Neural cell (in vitro differentiated cells): Measurements from ENCODE around the gene UGGT2. TPM values are rescaled to one million over a fixed set of nuclear protein-coding genes. Genes with fewer than 3 reads are reported as not detected.

ENCODE experiments used
- H2AFZ ChIP-seq: fragments of 200-600, 300-800 bp; sonication (generic), shearing (Covaris generic); 2 replicates; pipeline ENCODE4 v1.6.0; 2014; ENCODE audit warnings: low read depth, mild to moderate bottlenecking, antibody characterized with exemption, low read length, moderate library complexity
- H3F3A ChIP-seq: fragments of 200-600 bp; shearing (Covaris generic); 2 replicates; pipeline ENCODE4 v1.6.1; 2016; ENCODE audit warnings: mild to moderate bottlenecking, moderate library complexity, mixed read lengths, antibody characterized with exemption, low read length; ENCODE audit not compliant: insufficient read depth, poor library complexity, severe bottlenecking
- H3K27ac ChIP-seq: fragments of 200-600, 300-800 bp; sonication (generic), shearing (Covaris generic); 2 replicates; pipeline ENCODE4 v1.5.1; 2014; ENCODE audit warnings: mild to moderate bottlenecking, low read length, moderate library complexity
- H3K27me3 ChIP-seq: fragments of 300-800, 200-600 bp; sonication (generic), shearing (Covaris generic); 2 replicates; pipeline ENCODE4 v1.6.0; 2014; ENCODE audit warnings: mild to moderate bottlenecking, low read depth, low read length, moderate library complexity; ENCODE audit not compliant: insufficient read depth
- H3K36me3 ChIP-seq: fragments of 300-800, 200-600 bp; sonication (generic), shearing (Covaris generic); 2 replicates; pipeline ENCODE4 v1.5.1; 2014; ENCODE audit warnings: mild to moderate bottlenecking, antibody characterized with exemption, low read length, moderate library complexity; ENCODE audit not compliant: insufficient read depth
- H3K4me2 ChIP-seq: fragments of 300-800, 200-600 bp; sonication (generic), shearing (Covaris generic); 2 replicates; pipeline ENCODE4 v1.6.0; 2014; ENCODE audit warnings: mild to moderate bottlenecking, low read length
- H3K4me3 ChIP-seq: fragments of 300-800, 200-600 bp; sonication (generic), shearing (Covaris generic); 2 replicates; pipeline ENCODE4 v1.5.1; 2014; ENCODE audit warnings: mild to moderate bottlenecking, low read length, moderate library complexity
- H3K79me2 ChIP-seq: fragments of 200-600 bp; shearing (Covaris generic); replicated peaks from 2 replicates; pipeline ENCODE4 v1.6.0; 2014; ENCODE audit warnings: mild to moderate bottlenecking, low read length, moderate library complexity; ENCODE audit not compliant: insufficient read depth
- H3K9ac ChIP-seq: fragments of 300-800, 200-600 bp; sonication (generic), shearing (Covaris generic); 2 replicates; pipeline ENCODE4 v1.6.1; 2016; ENCODE audit warnings: mild to moderate bottlenecking, low read length, mixed read lengths
- H3K9me2 ChIP-seq: fragments of 200-600 bp; shearing (Covaris generic); 2 replicates; pipeline ENCODE4 v1.6.1; 2016; ENCODE audit warnings: mild to moderate bottlenecking, low read length, mixed read lengths; ENCODE audit not compliant: insufficient read depth
- H3K9me3 ChIP-seq: fragments of 200-600, 300-800 bp; sonication (generic), shearing (Covaris generic); 2 replicates; pipeline ENCODE4 v1.6.1; 2016; ENCODE audit warnings: mild to moderate bottlenecking, mixed run types, low read length, moderate library complexity, mixed read lengths
- H4K20me1 ChIP-seq: fragments of 200-600 bp; shearing (Covaris generic); 2 replicates; pipeline ENCODE4 v1.6.1; 2016; ENCODE audit warnings: mild to moderate bottlenecking, mixed run types; ENCODE audit not compliant: insufficient read depth
- CTCF ChIP-seq: fragments of 450-650 bp; IDR thresholded peaks from 2 replicates; pipeline ENCODE4 v1.5.1; 2014; ENCODE audit warnings: antibody characterized with exemption, mild to moderate bottlenecking, moderate library complexity; ENCODE audit not compliant: poor library complexity, severe bottlenecking
- EP300 ChIP-seq: fragments of 450-650 bp; conservative IDR thresholded peaks from 2 replicates; pipeline ENCODE4 v1.6.1; 2014; ENCODE audit warnings: antibody characterized with exemption, mild to moderate bottlenecking, moderate library complexity; ENCODE audit not compliant: poor library complexity, severe bottlenecking
- EZH2 ChIP-seq: fragments of 200-600, 300-800 bp; shearing (Covaris generic), sonication (generic); IDR thresholded peaks from 2 replicates; pipeline ENCODE4 v1.6.1; 2014; ENCODE audit warnings: antibody characterized with exemption, low read length, borderline replicate concordance, mild to moderate bottlenecking; ENCODE audit not compliant: insufficient read depth, poor library complexity, severe bottlenecking
- MXI1 ChIP-seq: fragments of 450-650 bp; conservative IDR thresholded peaks from 2 replicates; pipeline ENCODE4 v1.6.1; 2014; ENCODE audit warnings: antibody characterized with exemption, mild to moderate bottlenecking; ENCODE audit not compliant: poor library complexity, severe bottlenecking
- POLR2AphosphoS5 ChIP-seq: IDR thresholded peaks from 2 replicates; pipeline ENCODE4 v1.6.1; 2012
- RAD21 ChIP-seq: fragments of 450-650 bp; conservative IDR thresholded peaks from 2 replicates; pipeline ENCODE4 v1.6.1; 2014; ENCODE audit warnings: antibody characterized with exemption, mild to moderate bottlenecking, moderate library complexity
- REST ChIP-seq: IDR thresholded peaks from 2 replicates; pipeline ENCODE4 v1.6.1; 2012; ENCODE audit warnings: borderline replicate concordance
- SMC3 ChIP-seq: fragments of 450-650 bp; conservative IDR thresholded peaks from 2 replicates; pipeline ENCODE4 v1.6.1; 2014; ENCODE audit warnings: antibody characterized with exemption, mild to moderate bottlenecking, moderate library complexity; ENCODE audit not compliant: poor library complexity
- TAF1 ChIP-seq: IDR thresholded peaks from 2 replicates; pipeline ENCODE4 v1.6.1; 2012; ENCODE audit warnings: low read depth
- polyA plus RNA-seq: library from polyadenylated mRNA; depleted of rRNA; stranded (reverse); fragments of >200 nt; gene quantifications from 2 replicates; pipeline ENCODE4 v1.2.3, GENCODE V29; 2014

The UGGT2 gene
- polyA plus RNA-seq, 1 donor from 2014 or later, result 35.3 TPM

- peak overlapping the region; percentile 41 for H3K4me2 ChIP-seq
- H3K36me3 ChIP-seq, result no peaks in the 10 kb centered on the region
- H3K27me3 ChIP-seq, result peaks cover 55% of the 10 kb centered on the region
- no peaks in the 10 kb centered on the region for H3K9me2 ChIP-seq
- H3K9me3 ChIP-seq, result no peaks in the 10 kb centered on the region
- no peak overlapping the region for H3K27ac ChIP-seq
- H3F3A ChIP-seq, result no peaks in the 10 kb centered on the region
- H3K9ac ChIP-seq, result peak overlapping the region; percentile 51
- no peaks in the 10 kb centered on the region for H4K20me1 ChIP-seq
- TF ChIP-seq MXI1 (no peak), CTCF (no peak), RAD21 (no peak), SMC3 (peak; percentile 12), REST (no peak), POLR2AphosphoS5 (peak; percentile 6), TAF1 (no peak)
- no peaks in the 10 kb centered on the region for H3K79me2 ChIP-seq
- H2AFZ ChIP-seq, result no peak overlapping the region
- peak overlapping the region; percentile 73 for H3K4me3 ChIP-seq
These were observed 38.2 kb upstream of the UGGT2 start for GRCh38 chr13:96091164-96092117.

- Histone ChIP-seq H4K20me1 (no peaks in the 10 kb centered on the region), H3K9me2 (no peaks in the 10 kb centered on the region), H3K79me2 (no peaks in the 10 kb centered on the region), H3K4me3 (peak overlapping the region; percentile 83), H2AFZ (no peak overlapping the region), H3K27ac (no peak overlapping the region), H3K9ac (peak overlapping the region; percentile 51), H3K9me3 (no peaks in the 10 kb centered on the region), H3K4me2 (no peak overlapping the region), H3K27me3 (peaks cover 55% of the 10 kb centered on the region), H3F3A (no peaks in the 10 kb centered on the region), H3K36me3 (no peaks in the 10 kb centered on the region)
- no peak for TF ChIP-seq CTCF
- no peak for TF ChIP-seq POLR2AphosphoS5
- TF ChIP-seq REST, result no peak
- TF ChIP-seq MXI1, result no peak
- no peak for TF ChIP-seq EZH2
- TF ChIP-seq TAF1, result no peak
- TF ChIP-seq RAD21, result no peak
- no peak for TF ChIP-seq EP300
- no peak for TF ChIP-seq SMC3
These were observed 37.3 kb upstream of the UGGT2 start for GRCh38 chr13:96090240-96091101.
